H1 (cell line): ENCODE results near the gene MYO18A. TPM values are rescaled to one million over a fixed set of nuclear protein-coding genes. Genes with fewer than 3 reads are reported as not detected.

Experiments
- POU5F1 ChIP-seq: IDR thresholded peaks from 2 replicates; pipeline ENCODE4 v1.6.1; 2011; ENCODE audit warnings: low read depth, mild to moderate bottlenecking, low read length, moderate library complexity
- RAD21 ChIP-seq, 2 experiments: IDR thresholded peaks in 1 of 2; conservative IDR thresholded peaks in 1 of 2; 2 replicates each; pipeline ENCODE4 v1.6.1; 2011; ENCODE audit warnings: low read depth in 2 of 2, low read length in 2 of 2, improper control_type of control experiment in 1 of 2, inconsistent platforms in 1 of 2, mild to moderate bottlenecking in 1 of 2, moderate library complexity in 1 of 2
- polyA plus RNA-seq, 7 experiments: library from polyadenylated mRNA; depleted of rRNA in 3 of 7; stranded (reverse) in 5 of 7; unstranded in 2 of 7; fragments of >200 nt in 5 of 7; fragments of 200-250 nt in 2 of 7; gene quantifications; 1 replicate in 5 of 7; 2 replicates in 1 of 7; 4 replicates in 1 of 7; pipeline versions ENCODE4 v1.2.1 to v1.2.3, GENCODE V29; 2011 to 2013; ENCODE audit warnings: missing spikeins in 2 of 7, mixed read lengths in 2 of 7
- total RNA-seq: library from RNA; stranded (reverse); fragmentation: NEBNext Ultra II Directional; extraction: Animal tissue kit (Norgen Biotek cat#: 25700); gene quantifications from 2 replicates; pipeline ENCODE4 v1.2.1, GENCODE V29; 2021

Gene MYO18A
- total and polyA plus RNA-seq, 2 of the 8 experiments (the other 6 are each of a cell fraction or from before 2014, with no cell fraction given): 7.6 to 43.8 TPM

DNA sequence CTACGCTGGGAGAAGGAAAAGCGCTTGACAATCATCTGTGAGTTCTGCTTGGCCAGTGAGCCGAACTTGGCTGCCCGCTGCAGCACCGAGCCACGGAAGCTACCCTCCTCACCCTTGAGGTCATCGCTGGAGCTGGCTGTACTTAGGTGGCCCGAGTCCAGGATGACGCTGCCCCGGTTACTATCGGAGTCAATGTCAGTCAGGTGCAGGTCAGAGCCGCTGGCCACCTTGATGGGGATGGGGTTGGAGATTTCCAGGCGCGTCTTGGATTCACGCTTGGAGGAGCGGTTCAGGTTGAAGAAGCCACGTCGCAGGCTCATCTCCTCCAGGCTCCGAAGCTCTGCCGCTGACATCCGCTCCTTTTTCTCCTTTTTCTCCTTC is 13.7 kb downstream of the MYO18A start (continued):
- TF ChIP-seq POU5F1 (no peak), RAD21 (IDR thresholded peaks at IDR 0.05 in 1 of 2, conservative IDR thresholded peaks at IDR 0.05 in 1 of 2; ENCODE audit: low read depth in 2 of 2, low read length in 2 of 2) (no peak)
